Measurements from ENCODE around the gene CDC20.

The CDC20 gene

GRCh38 chr1:43358746-43359693 lies at the start of gene CDC20:
TSS of gene CDC20 (plus strand) at chr1:43358981. CDS start at chr1:43359216, 235 bp downstream.
- peak; percentile 98 to 99 for DNase-seq

DNA sequence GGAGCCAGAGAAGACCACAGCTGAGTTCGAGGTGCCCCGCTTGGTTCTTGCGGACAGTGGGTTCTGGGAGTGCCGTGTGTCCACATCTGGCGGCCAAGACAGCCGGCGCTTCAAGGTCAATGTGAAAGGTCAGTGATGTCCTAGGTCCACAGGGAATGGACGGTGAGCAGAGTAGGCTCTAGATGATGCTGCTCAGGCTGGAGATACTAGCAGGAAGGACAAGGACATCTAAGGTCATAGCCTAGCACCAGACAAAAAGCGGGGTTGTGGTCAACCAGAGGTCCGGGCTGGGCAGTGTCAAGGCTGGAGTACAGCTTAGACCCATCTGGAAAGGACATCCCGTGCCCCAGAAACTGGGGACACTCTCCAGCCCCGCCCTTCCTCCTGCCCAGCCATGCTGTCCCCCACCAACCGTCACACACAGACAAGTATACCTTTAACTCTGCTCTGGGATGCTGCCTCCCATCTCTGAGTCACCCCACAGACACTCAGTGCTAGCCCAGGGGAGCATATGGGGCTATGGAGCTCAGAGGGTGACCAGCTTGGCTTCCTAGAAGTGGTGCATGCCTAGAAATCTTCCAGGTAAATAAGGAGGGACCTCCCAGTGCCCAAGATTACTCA lies 49.3 kb upstream of the CDC20 start:
- no peak for DNase-seq

DNA sequence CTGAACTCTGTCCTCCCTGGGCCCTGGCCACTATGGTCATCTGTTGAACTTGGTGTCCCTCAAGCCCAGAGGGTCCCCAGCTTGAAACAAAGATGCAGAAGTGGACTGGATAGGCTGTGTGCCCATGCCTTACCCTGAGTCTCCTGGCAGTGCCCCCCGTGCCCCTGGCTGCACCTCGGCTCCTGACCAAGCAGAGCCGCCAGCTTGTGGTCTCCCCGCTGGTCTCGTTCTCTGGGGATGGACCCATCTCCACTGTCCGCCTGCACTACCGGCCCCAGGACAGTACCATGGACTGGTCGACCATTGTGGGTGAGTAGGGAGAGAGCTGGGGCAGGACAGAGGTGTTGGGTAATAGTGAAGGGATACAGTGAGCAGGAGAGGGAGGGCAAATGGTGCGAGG lies 47.3 kb upstream of the CDC20 start:
- DNase-seq = no peak

- DNase-seq = no peak
Observed at GRCh38 chr1:43312212-43312623, 46.6 kb upstream of the CDC20 start.

- no peak for DNase-seq
Observed at GRCh38 chr1:43312663-43313515, 45.9 kb upstream of the CDC20 start.

GRCh38 chr1:43313771-43314170 lies 45.0 kb upstream of the CDC20 start:
- DNase-seq = no peak

GRCh38 chr1:43314233-43314632 lies 44.5 kb upstream of the CDC20 start:
- DNase-seq = no peak

GRCh38 chr1:43315481-43315880 lies 43.3 kb upstream of the CDC20 start:
- DNase-seq = no peak

- DNase-seq = no peak
Observed at GRCh38 chr1:43315963-43316737, 42.6 kb upstream of the CDC20 start.

DNA sequence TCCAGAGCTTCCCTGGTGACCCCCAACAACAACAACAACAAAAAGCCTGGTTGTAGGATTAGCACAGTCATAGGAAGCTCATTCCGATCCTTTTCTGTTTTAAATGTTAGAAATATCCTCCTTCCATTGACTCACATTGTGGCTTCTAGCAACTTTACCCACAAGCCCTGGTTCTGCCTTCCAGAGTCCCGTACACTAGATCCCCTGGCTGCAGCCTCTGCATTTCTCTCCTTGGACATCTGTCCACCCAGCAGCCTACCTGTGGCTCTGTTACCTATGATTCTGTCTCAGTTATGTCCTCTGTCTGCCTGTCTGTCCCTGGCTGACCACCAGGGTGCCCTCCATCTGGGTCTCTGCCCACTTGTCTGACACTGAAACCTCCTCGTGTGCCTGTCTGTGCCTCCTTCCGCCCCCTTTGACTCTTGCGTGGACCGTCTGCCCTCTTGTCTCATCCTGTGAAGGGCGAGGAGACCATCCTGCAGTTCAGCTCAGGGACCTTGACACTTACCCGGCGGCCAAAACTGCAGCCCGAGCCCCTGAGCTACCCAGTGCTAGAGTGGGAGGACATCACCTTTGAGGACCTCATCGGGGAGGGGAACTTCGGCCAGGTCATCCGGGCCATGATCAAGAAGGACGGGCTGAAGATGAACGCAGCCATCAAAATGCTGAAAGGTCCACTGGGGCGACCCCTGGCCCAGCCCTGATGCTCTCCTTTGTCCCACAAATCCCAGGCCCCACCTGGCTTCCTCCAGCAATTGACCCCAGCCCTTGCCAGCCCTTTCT lies 41.9 kb upstream of the CDC20 start:
- no peak for DNase-seq

DNA sequence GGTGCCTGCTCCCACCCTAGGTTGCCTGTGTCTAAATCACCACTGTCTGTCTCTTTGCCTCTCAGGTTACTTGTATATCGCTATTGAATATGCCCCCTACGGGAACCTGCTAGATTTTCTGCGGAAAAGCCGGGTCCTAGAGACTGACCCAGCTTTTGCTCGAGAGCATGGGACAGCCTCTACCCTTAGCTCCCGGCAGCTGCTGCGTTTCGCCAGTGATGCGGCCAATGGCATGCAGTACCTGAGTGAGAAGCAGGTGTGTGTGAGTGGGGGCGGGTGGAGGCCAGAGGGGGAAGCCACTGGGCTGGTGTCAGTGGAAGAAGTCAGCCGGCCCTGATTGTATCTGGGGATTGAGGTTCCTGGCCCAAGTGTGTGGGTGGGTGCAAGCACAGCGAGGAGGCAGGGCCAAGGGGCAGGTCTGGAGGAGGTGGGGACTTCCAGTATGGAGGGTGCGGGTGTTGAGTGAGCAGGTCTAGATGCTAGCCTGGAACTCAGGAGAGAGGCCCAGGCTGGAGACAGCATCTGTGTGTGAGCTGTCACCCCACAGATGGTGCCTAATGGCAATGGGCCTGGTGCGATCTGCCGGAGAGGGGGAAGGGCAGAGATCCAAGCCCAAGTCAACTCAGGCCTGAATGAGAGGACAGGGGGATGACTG lies 40.8 kb upstream of the CDC20 start:
- peak in 1 of 2 experiments; percentile 26 for DNase-seq

DNA sequence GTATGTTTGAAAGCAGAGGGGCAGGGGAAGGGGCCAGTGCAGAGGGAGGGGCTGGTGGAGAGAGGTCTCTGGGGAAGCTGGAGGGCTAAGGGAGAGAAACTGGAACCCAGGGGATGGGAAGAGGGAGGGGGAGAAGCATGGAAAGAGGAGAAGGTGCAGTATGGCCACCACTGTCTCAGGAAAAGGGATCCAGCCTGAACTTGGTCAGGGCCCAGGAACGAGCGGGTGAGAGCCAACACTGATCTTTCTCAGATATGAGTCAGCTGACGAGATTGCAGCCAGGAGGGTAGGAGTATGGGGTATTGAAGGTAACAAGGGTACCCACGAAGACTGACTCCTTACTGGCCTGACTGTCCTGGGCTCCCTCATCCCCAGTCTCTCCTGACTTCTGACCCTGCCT lies 40.0 kb upstream of the CDC20 start:
- DNase-seq = no peak

- DNase-seq = no peak
Observed at GRCh38 chr1:43319288-43319687, 39.5 kb upstream of the CDC20 start.

DNA sequence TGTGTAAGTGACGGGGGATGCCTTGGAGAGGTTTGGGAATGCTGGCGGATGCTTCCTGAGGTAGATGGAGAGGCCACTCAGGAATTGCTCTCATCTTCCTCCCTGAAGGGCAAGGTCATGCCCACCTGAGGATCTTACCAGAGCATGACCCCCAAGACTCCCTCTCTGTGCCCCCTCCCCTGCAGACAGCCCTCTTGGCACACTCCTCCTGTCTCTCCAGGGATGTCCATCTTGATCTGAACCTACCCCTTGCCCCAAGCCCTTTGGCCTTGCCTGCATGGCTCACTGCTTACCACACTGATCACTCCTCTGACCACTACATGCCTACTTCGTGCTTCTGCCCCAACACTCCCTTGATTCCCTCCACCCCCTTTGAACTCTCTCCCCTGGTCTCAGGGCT lies 39.0 kb upstream of the CDC20 start:
- no peak for DNase-seq

- DNase-seq = no peak
Observed at GRCh38 chr1:43321331-43321891, 37.4 kb upstream of the CDC20 start.

GRCh38 chr1:43322506-43322905 lies 36.3 kb upstream of the CDC20 start:
- DNase-seq = no peak

- DNase-seq = no peak
Observed at GRCh38 chr1:43324810-43325209, 34.0 kb upstream of the CDC20 start.

- DNase-seq = no peak
Observed at GRCh38 chr1:43325381-43325780, 33.4 kb upstream of the CDC20 start.

DNA sequence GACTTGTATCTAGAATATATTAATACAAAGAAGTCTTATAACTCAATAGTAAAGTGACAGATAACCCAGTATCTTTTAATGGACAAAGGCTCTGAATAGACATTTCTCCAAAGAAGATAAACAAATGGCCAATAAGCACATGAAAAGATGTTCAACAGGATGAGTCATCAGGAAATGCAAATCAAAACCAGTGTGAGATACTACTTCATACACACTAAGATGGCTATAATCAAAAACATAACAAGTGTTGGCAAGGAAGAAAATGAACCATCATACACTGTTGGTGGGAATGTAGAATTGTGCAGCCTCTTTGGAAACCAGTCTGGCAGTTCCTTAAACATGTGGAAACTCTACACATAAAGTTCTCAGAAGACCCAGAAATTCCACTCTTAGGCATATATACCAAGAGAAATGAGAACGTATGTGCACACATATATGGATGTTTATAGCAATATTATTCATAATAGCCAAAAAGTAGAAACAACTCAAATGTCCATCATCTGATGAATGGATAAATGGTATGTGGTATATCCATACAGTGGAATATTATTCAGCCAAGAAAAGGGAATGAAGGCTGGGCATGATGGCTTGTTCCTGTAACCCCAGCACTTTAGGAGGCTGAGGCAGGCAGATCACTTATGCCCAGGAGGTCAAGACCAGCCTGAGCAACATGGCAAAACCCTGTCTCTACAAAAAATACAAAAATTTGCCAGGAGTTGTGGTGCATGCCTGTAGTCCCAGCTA lies 31.1 kb upstream of the CDC20 start:
- DNase-seq = no peak

Data from NCI-H446 (cell line).